WTC11 (cell line): ENCODE measurements around the gene WWOX. TPM values are rescaled to one million over a fixed set of nuclear protein-coding genes. Genes with fewer than 3 reads are reported as not detected.

Experiments
- ATAC-seq: fragments of 200-7000 bp; cut with Tn5 transposase; 2 replicates; pipeline ENCODE4 v1.10.0; 2021; ENCODE audit warnings: mild to moderate bottlenecking, moderate library complexity
- CTCF ChIA-PET: fragments of 300-600 bp; sonication (Branson Sonifier 250); formaldehyde crosslinking; loops from one replicate; lab custom pipeline; 2021; ENCODE audit warnings: antibody characterized with exemption; lab: Charles Lee
- POLR2A ChIA-PET: fragments of 350-600 bp; sonication (Branson Sonifier 250); formaldehyde crosslinking; loops from one replicate; lab custom pipeline; 2021; ENCODE audit warnings: antibody characterized with exemption; lab: Charles Lee
- DNase-seq: peaks from one replicate; pipeline ENCODE4 v3.0.0; 2021; ENCODE audit warnings: low spot score
- H3K27ac Mint-ChIP-seq: 2 replicates; pipeline ENCODE4 v1.8.0; 2021; ENCODE audit warnings: mixed read lengths
- H3K27me3 Mint-ChIP-seq: 2 replicates; pipeline ENCODE4 v1.8.0; 2021; ENCODE audit warnings: low read depth, mild to moderate bottlenecking, moderate library complexity, mixed read lengths
- H3K36me3 Mint-ChIP-seq: 2 replicates; pipeline ENCODE4 v1.8.0; 2021; ENCODE audit warnings: mixed read lengths
- H3K4me1 Mint-ChIP-seq: 2 replicates; pipeline ENCODE4 v1.8.0; 2022; ENCODE audit warnings: mixed read lengths
- H3K4me3 Mint-ChIP-seq: 2 replicates; pipeline ENCODE4 v1.8.0; 2021; ENCODE audit warnings: mild to moderate bottlenecking, moderate library complexity, mixed read lengths
- H3K9me3 Mint-ChIP-seq: 2 replicates; pipeline ENCODE4 v1.8.0; 2021; ENCODE audit warnings: mixed read lengths
- ATF2 ChIP-seq: sonication (generic); formaldehyde crosslinking; IDR thresholded peaks from 2 replicates; pipeline ENCODE4 v1.8.1; 2022; ENCODE audit warnings: low read depth, missing genetic modification reagents, borderline replicate concordance
- ATF3 ChIP-seq: sonication (generic); formaldehyde crosslinking; conservative IDR thresholded peaks from 2 replicates; pipeline ENCODE4 v1.8.1; 2022; ENCODE audit warnings: mild to moderate bottlenecking, missing genetic modification reagents
- FOXK1 ChIP-seq: sonication (generic); formaldehyde crosslinking; IDR thresholded peaks from 2 replicates; pipeline ENCODE4 v1.8.0; 2022; ENCODE audit warnings: mild to moderate bottlenecking, moderate library complexity, missing genetic modification reagents
- FOXP4 ChIP-seq: sonication (generic); formaldehyde crosslinking; IDR thresholded peaks from 2 replicates; pipeline ENCODE4 v1.8.0; 2022; ENCODE audit warnings: mild to moderate bottlenecking, missing genetic modification reagents
- GABPB1 ChIP-seq: sonication (generic); formaldehyde crosslinking; IDR thresholded peaks from 2 replicates; pipeline ENCODE4 v1.8.1; 2023; ENCODE audit warnings: mild to moderate bottlenecking, missing genetic modification reagents
- GTF2I ChIP-seq: fragments of 250-450 bp; sonication (Bioruptor Pico); conservative IDR thresholded peaks from 2 replicates; pipeline ENCODE4 v1.4.0; 2021; ENCODE audit warnings: mild to moderate bottlenecking
- OVOL2 ChIP-seq: fragments of 250-450 bp; sonication (Bioruptor Pico); IDR thresholded peaks from 2 replicates; pipeline ENCODE4 v1.9.0; 2021; ENCODE audit warnings: mild to moderate bottlenecking, borderline replicate concordance
- STAT6 ChIP-seq: sonication (generic); formaldehyde crosslinking; conservative IDR thresholded peaks from 2 replicates; pipeline ENCODE4 v1.8.1; 2023; ENCODE audit warnings: mild to moderate bottlenecking, low read depth, missing genetic modification reagents, moderate library complexity
- ZBTB21 ChIP-seq: sonication (generic); formaldehyde crosslinking; IDR thresholded peaks from 2 replicates; pipeline ENCODE4 v1.8.1; 2023; ENCODE audit warnings: mild to moderate bottlenecking, missing genetic modification reagents, borderline replicate concordance
- ZNF138 ChIP-seq: sonication (generic); formaldehyde crosslinking; conservative IDR thresholded peaks from 2 replicates; pipeline ENCODE4 v1.8.1; 2022; ENCODE audit warnings: mild to moderate bottlenecking, moderate library complexity, missing genetic modification reagents
- ZNF281 ChIP-seq: sonication (generic); formaldehyde crosslinking; IDR thresholded peaks from 2 replicates; pipeline ENCODE4 v1.8.0; 2023; ENCODE audit warnings: mild to moderate bottlenecking, missing genetic modification reagents
- ZNF317 ChIP-seq: sonication (generic); formaldehyde crosslinking; IDR thresholded peaks from 2 replicates; pipeline ENCODE4 v1.8.1; 2023; ENCODE audit warnings: low read depth, mild to moderate bottlenecking, moderate library complexity, missing genetic modification reagents, borderline replicate concordance
- ZNF425 ChIP-seq: fragments of 250-450 bp; sonication (Bioruptor Pico); conservative IDR thresholded peaks from 2 replicates; pipeline ENCODE4 v1.9.0; 2021; ENCODE audit warnings: mild to moderate bottlenecking
- total RNA-seq: library from RNA; stranded (reverse); gene quantifications from 3 replicates; pipeline ENCODE4 v1.2.3, GENCODE V29; 2021
- TF ChIP-seq, protein P1 (sequence below): fragments of 250-450 bp; sonication (Bioruptor Pico); IDR thresholded peaks from 2 replicates; pipeline ENCODE4 v1.9.0; 2021; ENCODE audit warnings: mild to moderate bottlenecking, borderline replicate concordance
- TF ChIP-seq, protein P2 (sequence below): sonication (generic); formaldehyde crosslinking; IDR thresholded peaks from 2 replicates; pipeline ENCODE4 v1.8.1; 2022; ENCODE audit warnings: low read depth, mild to moderate bottlenecking, moderate library complexity, missing genetic modification reagents, borderline replicate concordance
- TF ChIP-seq, protein P3 (sequence below): sonication (generic); formaldehyde crosslinking; IDR thresholded peaks from 2 replicates; pipeline ENCODE4 v1.8.0; 2022; ENCODE audit warnings: mild to moderate bottlenecking, missing genetic modification reagents

The WWOX gene
- total RNA-seq, 1 experiment from 2014 or later, result 15.7 TPM

DNA sequence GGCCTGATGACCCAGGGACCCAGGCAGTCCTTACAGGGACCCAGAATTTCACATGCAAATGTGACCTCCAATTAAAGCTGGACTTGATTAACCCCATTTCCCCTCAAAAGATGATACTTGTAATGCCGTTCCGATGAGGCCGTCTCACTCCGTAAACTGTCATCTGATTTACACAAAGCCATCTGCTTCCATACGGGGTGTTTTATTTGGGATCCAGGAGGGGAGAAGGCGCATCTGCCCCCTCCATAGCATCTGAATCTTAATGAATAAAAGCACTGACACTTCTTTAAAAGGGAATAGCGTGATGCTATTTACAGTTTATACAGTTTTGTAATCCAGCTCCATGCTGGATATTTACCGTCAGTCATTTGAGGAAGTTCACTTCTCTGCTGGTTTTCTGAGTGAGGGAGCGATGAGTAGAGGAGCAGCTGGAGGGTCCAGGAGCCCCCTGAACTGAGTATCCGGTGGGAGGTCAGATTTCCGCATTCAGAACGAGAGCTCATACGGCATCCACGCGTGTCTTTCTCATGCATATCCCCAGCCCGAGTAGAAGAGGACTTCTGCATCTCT is 452.7 kb downstream of the WWOX start:
- no peaks in the 10 kb centered on the region for H3K9me3 Mint-ChIP-seq
- H3K27me3 Mint-ChIP-seq, result no peaks in the 10 kb centered on the region; the same call in 1 of the 2 replicates
- no peaks in the 10 kb centered on the region for H3K36me3 Mint-ChIP-seq
- ATAC-seq (no peak), DNase-seq (no peak)
- ChIA-PET POLR2A (no interaction called here), CTCF (interaction anchor here (1.0 kb wide), 1 partner anchor 218 kb away, joined by 4 read pairs; no protein-coding TSS in a partner anchor)
- H3K4me1 Mint-ChIP-seq, result peaks cover 42% of the 10 kb centered on the region
- H3K4me3 Mint-ChIP-seq, result peak overlapping the region; percentile 12
- H3K27ac Mint-ChIP-seq, result no peak overlapping the region; the same call in 1 of the 2 replicates
- no peak for TF ChIP-seq GABPB1 (CRISPR knock-in tag)
- no peak for TF ChIP-seq ZBTB21 (CRISPR knock-in tag)
- TF ChIP-seq, protein P1, sequence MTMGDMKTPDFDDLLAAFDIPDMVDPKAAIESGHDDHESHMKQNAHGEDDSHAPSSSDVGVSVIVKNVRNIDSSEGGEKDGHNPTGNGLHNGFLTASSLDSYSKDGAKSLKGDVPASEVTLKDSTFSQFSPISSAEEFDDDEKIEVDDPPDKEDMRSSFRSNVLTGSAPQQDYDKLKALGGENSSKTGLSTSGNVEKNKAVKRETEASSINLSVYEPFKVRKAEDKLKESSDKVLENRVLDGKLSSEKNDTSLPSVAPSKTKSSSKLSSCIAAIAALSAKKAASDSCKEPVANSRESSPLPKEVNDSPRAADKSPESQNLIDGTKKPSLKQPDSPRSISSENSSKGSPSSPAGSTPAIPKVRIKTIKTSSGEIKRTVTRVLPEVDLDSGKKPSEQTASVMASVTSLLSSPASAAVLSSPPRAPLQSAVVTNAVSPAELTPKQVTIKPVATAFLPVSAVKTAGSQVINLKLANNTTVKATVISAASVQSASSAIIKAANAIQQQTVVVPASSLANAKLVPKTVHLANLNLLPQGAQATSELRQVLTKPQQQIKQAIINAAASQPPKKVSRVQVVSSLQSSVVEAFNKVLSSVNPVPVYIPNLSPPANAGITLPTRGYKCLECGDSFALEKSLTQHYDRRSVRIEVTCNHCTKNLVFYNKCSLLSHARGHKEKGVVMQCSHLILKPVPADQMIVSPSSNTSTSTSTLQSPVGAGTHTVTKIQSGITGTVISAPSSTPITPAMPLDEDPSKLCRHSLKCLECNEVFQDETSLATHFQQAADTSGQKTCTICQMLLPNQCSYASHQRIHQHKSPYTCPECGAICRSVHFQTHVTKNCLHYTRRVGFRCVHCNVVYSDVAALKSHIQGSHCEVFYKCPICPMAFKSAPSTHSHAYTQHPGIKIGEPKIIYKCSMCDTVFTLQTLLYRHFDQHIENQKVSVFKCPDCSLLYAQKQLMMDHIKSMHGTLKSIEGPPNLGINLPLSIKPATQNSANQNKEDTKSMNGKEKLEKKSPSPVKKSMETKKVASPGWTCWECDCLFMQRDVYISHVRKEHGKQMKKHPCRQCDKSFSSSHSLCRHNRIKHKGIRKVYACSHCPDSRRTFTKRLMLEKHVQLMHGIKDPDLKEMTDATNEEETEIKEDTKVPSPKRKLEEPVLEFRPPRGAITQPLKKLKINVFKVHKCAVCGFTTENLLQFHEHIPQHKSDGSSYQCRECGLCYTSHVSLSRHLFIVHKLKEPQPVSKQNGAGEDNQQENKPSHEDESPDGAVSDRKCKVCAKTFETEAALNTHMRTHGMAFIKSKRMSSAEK (CRISPR knock-in tag), result no peak
- TF ChIP-seq ZNF317 (CRISPR knock-in tag), result no peak
- TF ChIP-seq ZNF138 (CRISPR knock-in tag), result no peak
- no peak for TF ChIP-seq ATF2 (CRISPR knock-in tag)
- TF ChIP-seq OVOL2 (CRISPR knock-in tag), result no peak
- TF ChIP-seq GTF2I (CRISPR knock-in tag), result no peak
- TF ChIP-seq FOXP4 (CRISPR knock-in tag), result no peak
- TF ChIP-seq FOXK1 (CRISPR knock-in tag), result no peak
- TF ChIP-seq ZNF281, result no peak
- no peak for TF ChIP-seq ZNF425 (CRISPR knock-in tag)
- TF ChIP-seq ATF3 (CRISPR knock-in tag), result no peak
- no peak for TF ChIP-seq STAT6
- TF ChIP-seq, protein P2, sequence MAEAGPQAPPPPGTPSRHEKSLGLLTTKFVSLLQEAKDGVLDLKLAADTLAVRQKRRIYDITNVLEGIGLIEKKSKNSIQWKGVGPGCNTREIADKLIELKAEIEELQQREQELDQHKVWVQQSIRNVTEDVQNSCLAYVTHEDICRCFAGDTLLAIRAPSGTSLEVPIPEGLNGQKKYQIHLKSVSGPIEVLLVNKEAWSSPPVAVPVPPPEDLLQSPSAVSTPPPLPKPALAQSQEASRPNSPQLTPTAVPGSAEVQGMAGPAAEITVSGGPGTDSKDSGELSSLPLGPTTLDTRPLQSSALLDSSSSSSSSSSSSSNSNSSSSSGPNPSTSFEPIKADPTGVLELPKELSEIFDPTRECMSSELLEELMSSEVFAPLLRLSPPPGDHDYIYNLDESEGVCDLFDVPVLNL, result no peak
- TF ChIP-seq, protein P3, sequence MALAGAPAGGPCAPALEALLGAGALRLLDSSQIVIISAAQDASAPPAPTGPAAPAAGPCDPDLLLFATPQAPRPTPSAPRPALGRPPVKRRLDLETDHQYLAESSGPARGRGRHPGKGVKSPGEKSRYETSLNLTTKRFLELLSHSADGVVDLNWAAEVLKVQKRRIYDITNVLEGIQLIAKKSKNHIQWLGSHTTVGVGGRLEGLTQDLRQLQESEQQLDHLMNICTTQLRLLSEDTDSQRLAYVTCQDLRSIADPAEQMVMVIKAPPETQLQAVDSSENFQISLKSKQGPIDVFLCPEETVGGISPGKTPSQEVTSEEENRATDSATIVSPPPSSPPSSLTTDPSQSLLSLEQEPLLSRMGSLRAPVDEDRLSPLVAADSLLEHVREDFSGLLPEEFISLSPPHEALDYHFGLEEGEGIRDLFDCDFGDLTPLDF (CRISPR knock-in tag), result no peak
